ENCODE results near the gene ST8SIA5.

Gene ST8SIA5

GRCh38 chr18:46770708-46771107 is 13.9 kb upstream of the ST8SIA5 start:
- Histone ChIP-seq H2AFZ (ENCODE audit: low read length) (no peak overlapping the region), H4K8ac (ENCODE audit: low read depth, low read length) (no peak overlapping the region), H4K91ac (ENCODE audit: low read depth, low read length, poor library complexity) (no peak overlapping the region), H2AK5ac (ENCODE audit: low read depth, low read length) (no peak overlapping the region), H3K9me3 (replicated peaks in 1 of 2; ENCODE audit: control insufficient read depth in 2 of 2, insufficient read depth in 1 of 2, low read depth in 1 of 2, low read length in 2 of 2) (no peaks in the 10 kb centered on the region), H3K18ac (ENCODE audit: low read length) (no peak overlapping the region), H3K27me3 (ENCODE audit: control insufficient read depth in 3 of 3, insufficient read depth in 3 of 3, low read depth in 1 of 3, low read length in 3 of 3) (peaks cover 0 to 11% (median 0%) of the 10 kb centered on the region in 3 experiments), H2BK120ac (ENCODE audit: low read depth, low read length) (no peak overlapping the region), H3K23ac (ENCODE audit: low read depth, low read length, poor library complexity) (no peak overlapping the region), H3K27ac (replicated peaks; ENCODE audit: low read length) (no peak overlapping the region), H3K36me3 (replicated peaks in 1 of 2; ENCODE audit: control insufficient read depth in 2 of 2, insufficient read depth in 2 of 2, low read length in 2 of 2) (no peaks in the 10 kb centered on the region), H3K9ac (ENCODE audit: low read depth, low read length, poor library complexity) (no peak overlapping the region), H3K79me1 (ENCODE audit: low read depth, low read length) (no peaks in the 10 kb centered on the region), H2BK15ac (ENCODE audit: low read length) (no peak overlapping the region), H2BK5ac (ENCODE audit: low read length) (no peak overlapping the region), H2BK12ac (ENCODE audit: low read length) (no peak overlapping the region), H3K14ac (ENCODE audit: low read length) (no peak overlapping the region), H3K4ac (ENCODE audit: low read length) (no peak overlapping the region), H3K4me3 (ENCODE audit: low read length in 2 of 2) (no peak overlapping the region), H3K4me2 (ENCODE audit: insufficient read depth, low read length, poor library complexity, severe bottlenecking) (no peak overlapping the region), H3K4me1 (ENCODE audit: control insufficient read depth in 2 of 2, insufficient read depth in 1 of 2, low read depth in 1 of 2, low read length in 2 of 2) (no peaks in the 10 kb centered on the region)
- no peak for DNase-seq (ENCODE audit: low spot score)
- WGBS, 2 donors (ENCODE audit: extremely low coverage in 2 of 2, insufficient read length in 2 of 2, insufficient replicate concordance in 1 of 2) = no CpG with 5 or more reads among the region's 2 CpGs

- WGBS, 2 donors (ENCODE audit: extremely low coverage in 2 of 2, insufficient read length in 2 of 2, insufficient replicate concordance in 1 of 2) = no CpG with 5 or more reads among the region's 9 CpGs
- no peak overlapping the region for H3K27ac ChIP-seq (replicated peaks; ENCODE audit: low read length)
- no peaks in the 10 kb centered on the region for H3K79me1 ChIP-seq (ENCODE audit: low read depth, low read length)
- H3K9ac ChIP-seq (ENCODE audit: low read depth, low read length, poor library complexity) = no peak overlapping the region
- H3K4me3 ChIP-seq (ENCODE audit: low read length in 2 of 2) = no peak overlapping the region
- H3K4me1 ChIP-seq (ENCODE audit: control insufficient read depth in 2 of 2, insufficient read depth in 1 of 2, low read depth in 1 of 2, low read length in 2 of 2) = no peaks in the 10 kb centered on the region
- DNase-seq (ENCODE audit: low spot score) = no peak
- H3K27me3 ChIP-seq (ENCODE audit: control insufficient read depth in 3 of 3, insufficient read depth in 3 of 3, low read depth in 1 of 3, low read length in 3 of 3) = peaks cover 0 to 20% (median 0%) of the 10 kb centered on the region in 3 experiments
- no peak overlapping the region for H2BK120ac ChIP-seq (ENCODE audit: low read depth, low read length)
- no peak overlapping the region for H2BK5ac ChIP-seq (ENCODE audit: low read length)
- H4K91ac ChIP-seq (ENCODE audit: low read depth, low read length, poor library complexity) = no peak overlapping the region
- no peak overlapping the region for H3K4me2 ChIP-seq (ENCODE audit: insufficient read depth, low read length, poor library complexity, severe bottlenecking)
- no peaks in the 10 kb centered on the region for H3K36me3 ChIP-seq (replicated peaks in 1 of 2; ENCODE audit: control insufficient read depth in 2 of 2, insufficient read depth in 2 of 2, low read length in 2 of 2)
- no peak overlapping the region for H3K4ac ChIP-seq (ENCODE audit: low read length)
- H3K9me3 ChIP-seq (replicated peaks in 1 of 2; ENCODE audit: control insufficient read depth in 2 of 2, insufficient read depth in 1 of 2, low read depth in 1 of 2, low read length in 2 of 2) = no peaks in the 10 kb centered on the region
- no peak overlapping the region for H2BK12ac ChIP-seq (ENCODE audit: low read length)
- no peak overlapping the region for H2AFZ ChIP-seq (ENCODE audit: low read length)
- H3K23ac ChIP-seq (ENCODE audit: low read depth, low read length, poor library complexity) = no peak overlapping the region
- no peak overlapping the region for H2BK15ac ChIP-seq (ENCODE audit: low read length)
- H4K8ac ChIP-seq (ENCODE audit: low read depth, low read length) = no peak overlapping the region
- no peak overlapping the region for H2AK5ac ChIP-seq (ENCODE audit: low read depth, low read length)
- H3K14ac ChIP-seq (ENCODE audit: low read length) = no peak overlapping the region
- H3K18ac ChIP-seq (ENCODE audit: low read length) = no peak overlapping the region
Observed at GRCh38 chr18:46768166-46768921, 11.5 kb upstream of the ST8SIA5 start.

GRCh38 chr18:46767217-46767616 is 10.4 kb upstream of the ST8SIA5 start:
- no peaks in the 10 kb centered on the region for H3K4me1 ChIP-seq (ENCODE audit: control insufficient read depth in 2 of 2, insufficient read depth in 1 of 2, low read depth in 1 of 2, low read length in 2 of 2)
- no peaks in the 10 kb centered on the region for H3K36me3 ChIP-seq (replicated peaks in 1 of 2; ENCODE audit: control insufficient read depth in 2 of 2, insufficient read depth in 2 of 2, low read length in 2 of 2)
- no peak for DNase-seq (ENCODE audit: low spot score)
- H2BK12ac ChIP-seq (ENCODE audit: low read length) = no peak overlapping the region
- H3K4me2 ChIP-seq (ENCODE audit: insufficient read depth, low read length, poor library complexity, severe bottlenecking) = no peak overlapping the region
- H3K79me1 ChIP-seq (ENCODE audit: low read depth, low read length) = no peaks in the 10 kb centered on the region
- no peaks in the 10 kb centered on the region for H3K9me3 ChIP-seq (replicated peaks in 1 of 2; ENCODE audit: control insufficient read depth in 2 of 2, insufficient read depth in 1 of 2, low read depth in 1 of 2, low read length in 2 of 2)
- H2BK5ac ChIP-seq (ENCODE audit: low read length) = no peak overlapping the region
- no peak overlapping the region for H4K8ac ChIP-seq (ENCODE audit: low read depth, low read length)
- no peak overlapping the region for H3K4me3 ChIP-seq (ENCODE audit: low read length in 2 of 2)
- H2BK15ac ChIP-seq (ENCODE audit: low read length) = no peak overlapping the region
- H3K18ac ChIP-seq (ENCODE audit: low read length) = no peak overlapping the region
- H3K9ac ChIP-seq (ENCODE audit: low read depth, low read length, poor library complexity) = no peak overlapping the region
- peaks cover 0 to 26% (median 0%) of the 10 kb centered on the region in 3 experiments for H3K27me3 ChIP-seq (ENCODE audit: control insufficient read depth in 3 of 3, insufficient read depth in 3 of 3, low read depth in 1 of 3, low read length in 3 of 3)
- H2BK120ac ChIP-seq (ENCODE audit: low read depth, low read length) = no peak overlapping the region
- H3K23ac ChIP-seq (ENCODE audit: low read depth, low read length, poor library complexity) = no peak overlapping the region
- no peak overlapping the region for H3K4ac ChIP-seq (ENCODE audit: low read length)
- no peak overlapping the region for H2AFZ ChIP-seq (ENCODE audit: low read length)
- H3K14ac ChIP-seq (ENCODE audit: low read length) = no peak overlapping the region
- H3K27ac ChIP-seq (replicated peaks; ENCODE audit: low read length) = no peak overlapping the region
- H4K91ac ChIP-seq (ENCODE audit: low read depth, low read length, poor library complexity) = no peak overlapping the region
- no peak overlapping the region for H2AK5ac ChIP-seq (ENCODE audit: low read depth, low read length)

GRCh38 chr18:46764586-46764985 is 7.7 kb upstream of the ST8SIA5 start:
- Histone ChIP-seq H2BK12ac (ENCODE audit: low read length) (no peak overlapping the region), H3K18ac (ENCODE audit: low read length) (no peak overlapping the region), H2BK120ac (ENCODE audit: low read depth, low read length) (no peak overlapping the region), H3K36me3 (replicated peaks in 1 of 2; ENCODE audit: control insufficient read depth in 2 of 2, insufficient read depth in 2 of 2, low read length in 2 of 2) (no peaks in the 10 kb centered on the region), H3K9me3 (replicated peaks in 1 of 2; ENCODE audit: control insufficient read depth in 2 of 2, insufficient read depth in 1 of 2, low read depth in 1 of 2, low read length in 2 of 2) (no peaks in the 10 kb centered on the region), H3K27me3 (ENCODE audit: control insufficient read depth in 3 of 3, insufficient read depth in 3 of 3, low read depth in 1 of 3, low read length in 3 of 3) (peaks cover 0 to 42% (median 5%) of the 10 kb centered on the region in 3 experiments), H2AK5ac (ENCODE audit: low read depth, low read length) (no peak overlapping the region), H3K9ac (ENCODE audit: low read depth, low read length, poor library complexity) (no peak overlapping the region), H2BK5ac (ENCODE audit: low read length) (no peak overlapping the region), H3K4me2 (ENCODE audit: insufficient read depth, low read length, poor library complexity, severe bottlenecking) (no peak overlapping the region), H3K14ac (ENCODE audit: low read length) (no peak overlapping the region), H2BK15ac (ENCODE audit: low read length) (no peak overlapping the region), H3K4ac (ENCODE audit: low read length) (no peak overlapping the region), H2AFZ (ENCODE audit: low read length) (no peak overlapping the region), H4K8ac (ENCODE audit: low read depth, low read length) (no peak overlapping the region), H4K91ac (ENCODE audit: low read depth, low read length, poor library complexity) (no peak overlapping the region), H3K27ac (replicated peaks; ENCODE audit: low read length) (no peak overlapping the region), H3K23ac (ENCODE audit: low read depth, low read length, poor library complexity) (no peak overlapping the region), H3K79me1 (ENCODE audit: low read depth, low read length) (no peaks in the 10 kb centered on the region), H3K4me3 (ENCODE audit: low read length in 2 of 2) (no peak overlapping the region), H3K4me1 (ENCODE audit: control insufficient read depth in 2 of 2, insufficient read depth in 1 of 2, low read depth in 1 of 2, low read length in 2 of 2) (no peaks in the 10 kb centered on the region)
- no CpG with 5 or more reads among the region's 2 CpGs for WGBS, 2 donors (ENCODE audit: extremely low coverage in 2 of 2, insufficient read length in 2 of 2, insufficient replicate concordance in 1 of 2)
- no peak for DNase-seq (ENCODE audit: low spot score)
